Neuronal stem cell (in vitro differentiated cells): ENCODE measurements around the gene EPHA5.

Experiments used
- DNase-seq: peaks from one replicate; pipeline ENCODE4 v3.0.0-alpha.2; 2013; ENCODE audit warnings: low spot score
- H2AFZ ChIP-seq: one replicate; pipeline ENCODE4 v1.6.1; 2013; ENCODE audit warnings: mild to moderate bottlenecking, low read length, inconsistent platforms
- H2AK5ac ChIP-seq: 2 replicates; pipeline ENCODE4 v1.6.1; 2013; ENCODE audit warnings: low read depth, mild to moderate bottlenecking, inconsistent platforms, low read length, moderate library complexity, mixed read lengths
- H2BK120ac ChIP-seq: 2 replicates; pipeline ENCODE4 v1.6.1; 2013; ENCODE audit warnings: low read depth, mild to moderate bottlenecking, inconsistent platforms, low read length, moderate library complexity, mixed read lengths
- H2BK12ac ChIP-seq: one replicate; pipeline ENCODE4 v1.6.1; 2013; ENCODE audit warnings: low read length, inconsistent platforms
- H2BK15ac ChIP-seq: 2 replicates; pipeline ENCODE4 v1.6.1; 2013; ENCODE audit warnings: mild to moderate bottlenecking, low read length, inconsistent platforms, mixed read lengths
- H2BK5ac ChIP-seq: one replicate; pipeline ENCODE4 v1.6.1; 2013; ENCODE audit warnings: inconsistent platforms, mild to moderate bottlenecking, low read length, moderate library complexity
- H3K14ac ChIP-seq: one replicate; pipeline ENCODE4 v1.6.1; 2013; ENCODE audit warnings: low read length, inconsistent platforms
- H3K18ac ChIP-seq: 2 replicates; pipeline ENCODE4 v1.6.1; 2013; ENCODE audit warnings: low read length, inconsistent platforms
- H3K23ac ChIP-seq: 2 replicates; pipeline ENCODE4 v1.6.1; 2013; ENCODE audit warnings: low read depth, mild to moderate bottlenecking, mixed read lengths, low read length, inconsistent platforms; ENCODE audit not compliant: poor library complexity
- H3K27ac ChIP-seq: replicated peaks from 3 replicates; pipeline ENCODE4 v1.5.1; 2013; ENCODE audit warnings: low read length, inconsistent platforms
- H3K27me3 ChIP-seq, 3 experiments: 2 replicates each; pipeline ENCODE4 v1.6.1; 2013; ENCODE audit warnings: low read length in 3 of 3, mild to moderate bottlenecking in 2 of 3, inconsistent platforms in 1 of 3, low read depth in 1 of 3, mixed read lengths in 1 of 3, moderate library complexity in 1 of 3; ENCODE audit not compliant: control insufficient read depth in 3 of 3, insufficient read depth in 3 of 3
- H3K36me3 ChIP-seq, 2 donors: replicated peaks in 1 of 2; 2 replicates each; pipeline ENCODE4 v1.6.1; 2013; ENCODE audit warnings: low read length in 2 of 2; ENCODE audit not compliant: control insufficient read depth in 2 of 2, insufficient read depth in 2 of 2
- H3K4ac ChIP-seq: 2 replicates; pipeline ENCODE4 v1.6.1; 2013; ENCODE audit warnings: inconsistent platforms, mild to moderate bottlenecking, low read length, moderate library complexity
- H3K4me1 ChIP-seq, 2 donors: 1 replicate in 1 of 2; 2 replicates in 1 of 2; pipeline ENCODE4 v1.6.1; 2013; ENCODE audit warnings: low read length in 2 of 2, low read depth in 1 of 2; ENCODE audit not compliant: control insufficient read depth in 2 of 2, insufficient read depth in 1 of 2
- H3K4me2 ChIP-seq: one replicate; pipeline ENCODE4 v1.6.1; 2013; ENCODE audit warnings: mild to moderate bottlenecking, low read length, inconsistent platforms; ENCODE audit not compliant: insufficient read depth, poor library complexity, severe bottlenecking
- H3K4me3 ChIP-seq, 2 donors: 2 replicates each; pipeline ENCODE4 v1.5.1; 2013; ENCODE audit warnings: low read length in 2 of 2, mild to moderate bottlenecking in 2 of 2, inconsistent platforms in 1 of 2, moderate library complexity in 1 of 2
- H3K79me1 ChIP-seq: one replicate; pipeline ENCODE4 v1.6.1; 2013; ENCODE audit warnings: low read depth, mild to moderate bottlenecking, inconsistent platforms, low read length, moderate library complexity
- H3K9ac ChIP-seq: one replicate; pipeline ENCODE4 v1.6.1; 2013; ENCODE audit warnings: mild to moderate bottlenecking, low read depth, low read length, inconsistent platforms; ENCODE audit not compliant: poor library complexity
- H3K9me3 ChIP-seq, 2 donors: replicated peaks in 1 of 2; 2 replicates each; pipeline versions ENCODE3 to v1.6.1; 2013; ENCODE audit warnings: low read length in 2 of 2, mild to moderate bottlenecking in 2 of 2, inconsistent platforms in 1 of 2, low read depth in 1 of 2, mixed read lengths in 1 of 2, moderate library complexity in 1 of 2; ENCODE audit not compliant: control insufficient read depth in 2 of 2, insufficient read depth in 1 of 2
- H4K8ac ChIP-seq: one replicate; pipeline ENCODE4 v1.6.1; 2013; ENCODE audit warnings: low read depth, mild to moderate bottlenecking, inconsistent platforms, low read length, moderate library complexity
- H4K91ac ChIP-seq: one replicate; pipeline ENCODE4 v1.6.1; 2013; ENCODE audit warnings: low read length, low read depth, mild to moderate bottlenecking, inconsistent platforms; ENCODE audit not compliant: poor library complexity
- WGBS, 2 donors: extraction: QIAGEN DNeasy Blood & Tissue Kit; methylation state at CpG; one replicate each; pipeline ENCODE4 v1.1.7; 2013; ENCODE audit warnings: missing lambda C conversion rate in 2 of 2, mixed read lengths in 1 of 2; ENCODE audit not compliant: insufficient read length in 2 of 2, insufficient replicate concordance in 1 of 2; ENCODE audit errors: extremely low coverage in 2 of 2; 5-methylcytosine and 5-hydroxymethylcytosine counted together

The EPHA5 gene

GRCh38 chr4:65381648-65382047, 288.6 kb downstream of the EPHA5 start:
- H3K9ac ChIP-seq, result no peak overlapping the region
- no peaks in the 10 kb centered on the region for H3K27me3 ChIP-seq
- no peaks in the 10 kb centered on the region for H3K4me1 ChIP-seq
- H3K23ac ChIP-seq, result no peak overlapping the region
- no peak overlapping the region for H3K27ac ChIP-seq
- H2BK120ac ChIP-seq, result no peak overlapping the region
- no peak overlapping the region for H2AFZ ChIP-seq
- no peak overlapping the region for H2BK12ac ChIP-seq
- H4K8ac ChIP-seq, result no peak overlapping the region
- H3K79me1 ChIP-seq, result no peaks in the 10 kb centered on the region
- no CpG with 5 or more reads among the region's 1 CpG for WGBS, 2 donors
- H3K4me2 ChIP-seq, result no peak overlapping the region
- no peak overlapping the region for H3K14ac ChIP-seq
- no peaks in the 10 kb centered on the region for H3K36me3 ChIP-seq
- no peak overlapping the region for H3K4me3 ChIP-seq
- H3K9me3 ChIP-seq, result no peaks in the 10 kb centered on the region
- no peak overlapping the region for H2AK5ac ChIP-seq
- H3K18ac ChIP-seq, result no peak overlapping the region
- no peak for DNase-seq
- no peak overlapping the region for H2BK5ac ChIP-seq
- H4K91ac ChIP-seq, result no peak overlapping the region
- no peak overlapping the region for H3K4ac ChIP-seq
- H2BK15ac ChIP-seq, result no peak overlapping the region

GRCh38 chr4:65370709-65371108, 299.6 kb downstream of the EPHA5 start:
- H3K4ac ChIP-seq, result no peak overlapping the region
- H2BK5ac ChIP-seq, result no peak overlapping the region
- H2BK120ac ChIP-seq, result no peak overlapping the region
- no peaks in the 10 kb centered on the region for H3K4me1 ChIP-seq
- H3K14ac ChIP-seq, result no peak overlapping the region
- no CpG with 5 or more reads among the region's 3 CpGs for WGBS, 2 donors
- H2AFZ ChIP-seq, result no peak overlapping the region
- H3K27me3 ChIP-seq, result no peaks in the 10 kb centered on the region
- H2AK5ac ChIP-seq, result no peak overlapping the region
- no peak overlapping the region for H4K8ac ChIP-seq
- no peak overlapping the region for H3K27ac ChIP-seq
- H3K4me3 ChIP-seq, result no peak overlapping the region
- no peak overlapping the region for H3K9ac ChIP-seq
- no peak overlapping the region for H3K23ac ChIP-seq
- H3K36me3 ChIP-seq, result no peaks in the 10 kb centered on the region
- H2BK15ac ChIP-seq, result no peak overlapping the region
- H2BK12ac ChIP-seq, result no peak overlapping the region
- H3K9me3 ChIP-seq, result no peaks in the 10 kb centered on the region
- no peak for DNase-seq
- no peak overlapping the region for H3K4me2 ChIP-seq
- no peak overlapping the region for H3K18ac ChIP-seq
- no peak overlapping the region for H4K91ac ChIP-seq
- no peaks in the 10 kb centered on the region for H3K79me1 ChIP-seq

GRCh38 chr4:65367306-65367705, 303.0 kb downstream of the EPHA5 start:
- WGBS, 2 donors, result no CpG with 5 or more reads among the region's 1 CpG
- H3K14ac ChIP-seq, result no peak overlapping the region

DNA sequence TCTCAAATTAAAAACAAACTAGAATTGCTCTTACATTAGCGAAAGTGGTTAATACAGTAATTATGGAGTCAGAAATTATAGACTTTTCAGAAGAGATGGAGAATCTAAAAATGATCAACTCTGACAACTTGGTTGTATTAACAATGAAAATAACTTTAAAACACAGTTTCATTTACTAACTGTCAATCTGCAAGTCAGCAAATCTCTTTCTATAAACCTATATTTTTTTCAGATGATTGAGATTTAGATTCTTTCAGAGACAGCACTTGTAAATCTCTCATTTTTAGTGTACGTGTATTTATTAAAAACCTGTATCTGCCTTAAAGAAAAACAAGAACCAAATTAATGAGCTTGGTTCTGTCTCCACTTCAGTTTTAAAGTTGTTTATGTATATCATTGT, 311.4 kb downstream of the EPHA5 start:
- no peak overlapping the region for H2BK120ac ChIP-seq
- H2BK5ac ChIP-seq, result no peak overlapping the region
- H3K23ac ChIP-seq, result no peak overlapping the region
- no peak overlapping the region for H3K4me3 ChIP-seq
- H2BK15ac ChIP-seq, result no peak overlapping the region
- H3K27ac ChIP-seq, result no peak overlapping the region
- no peak overlapping the region for H2AK5ac ChIP-seq
- H3K79me1 ChIP-seq, result no peaks in the 10 kb centered on the region
- H3K14ac ChIP-seq, result no peak overlapping the region
- H3K18ac ChIP-seq, result no peak overlapping the region
- no peak overlapping the region for H3K4me2 ChIP-seq
- no peaks in the 10 kb centered on the region for H3K9me3 ChIP-seq
- no peak overlapping the region for H2AFZ ChIP-seq
- no peak overlapping the region for H2BK12ac ChIP-seq
- no peak overlapping the region for H3K4ac ChIP-seq
- H3K36me3 ChIP-seq, result no peaks in the 10 kb centered on the region
- H4K8ac ChIP-seq, result no peak overlapping the region
- H4K91ac ChIP-seq, result no peak overlapping the region
- no CpG with 5 or more reads among the region's 2 CpGs for WGBS, 2 donors
- no peaks in the 10 kb centered on the region for H3K27me3 ChIP-seq
- DNase-seq, result no peak
- no peaks in the 10 kb centered on the region for H3K4me1 ChIP-seq
- no peak overlapping the region for H3K9ac ChIP-seq

More at GRCh38 chr4:65367306-65367705, 303.0 kb downstream of the EPHA5 start:
- Histone ChIP-seq H2BK12ac (no peak overlapping the region), H2BK15ac (no peak overlapping the region), H3K4me2 (no peak overlapping the region), H2AFZ (no peak overlapping the region), H3K4ac (no peak overlapping the region), H4K91ac (no peak overlapping the region), H2BK5ac (no peak overlapping the region), H3K4me3 (no peak overlapping the region), H2AK5ac (no peak overlapping the region), H3K4me1 (no peaks in the 10 kb centered on the region), H3K36me3 (no peaks in the 10 kb centered on the region), H3K9me3 (no peaks in the 10 kb centered on the region), H3K9ac (no peak overlapping the region), H2BK120ac (no peak overlapping the region), H3K27ac (no peak overlapping the region), H3K27me3 (no peaks in the 10 kb centered on the region), H3K79me1 (no peaks in the 10 kb centered on the region), H4K8ac (no peak overlapping the region), H3K23ac (no peak overlapping the region), H3K18ac (no peak overlapping the region)
- no peak for DNase-seq
